ENCODE results near the gene PCCB. TPM values are rescaled to one million over a fixed set of nuclear protein-coding genes. Genes with fewer than 3 reads are reported as not detected.
"Not testable (repeated sequence)": the region's sequence is repeated elsewhere in the genome, so short reads cannot be mapped to it uniquely, and the experiment has no call there.

Gene PCCB
- total RNA-seq, 2 donors from 2014 or later, result 14.5 to 26.4 TPM

GRCh38 chr3:136353461-136353860 is 103.3 kb downstream of the PCCB start:
- TF ChIP-seq POLR2A (IDR thresholded peaks at IDR 0.05) (no peak), CTCF (IDR thresholded peaks at IDR 0.05) (no peak)
- DNase-seq (no peak), ATAC-seq (no peak)
- WGBS, 2 donors, result 20 to 21% methylated on average over 2 of the region's 2 CpGs
- Histone ChIP-seq H3K36me3 (replicated peaks in 1 of 2; ENCODE audit: insufficient read depth in 1 of 2, low read depth in 2 of 2) (peaks cover 0 to 2% of the 10 kb centered on the region in 2 donors), H3K9me3 (no peaks in the 10 kb centered on the region), H3K27ac (peak overlapping the region in 1 of 4 donors; percentile 38), H3K4me1 (peaks cover 19% of the 10 kb centered on the region), H3K27me3 (no peaks in the 10 kb centered on the region), H3K4me3 (no peak overlapping the region)
- intact Hi-C loops (cut with DNase I), result no loop called here

GRCh38 chr3:136366289-136366688 is 116.1 kb downstream of the PCCB start:
- no peak for DNase-seq
- no peak overlapping the region for H3K27ac ChIP-seq
- TF ChIP-seq POLR2A (IDR thresholded peaks at IDR 0.05) (no peak), CTCF (IDR thresholded peaks at IDR 0.05) (no peak)
- no peak overlapping the region for H3K4me3 ChIP-seq
- no peaks in the 10 kb centered on the region for H3K9me3 ChIP-seq
- H3K27me3 ChIP-seq, result no peaks in the 10 kb centered on the region
- H3K36me3 ChIP-seq (replicated peaks in 1 of 2; ENCODE audit: insufficient read depth in 1 of 2, low read depth in 2 of 2), result no peaks in the 10 kb centered on the region
- no peak for ATAC-seq
- intact Hi-C loops (cut with DNase I), result no loop called here
- no peaks in the 10 kb centered on the region for H3K4me1 ChIP-seq

- H3K27ac ChIP-seq; DNase-seq; ATAC-seq; H3K9me3 ChIP-seq; H3K36me3 ChIP-seq (replicated peaks in 1 of 2; ENCODE audit: insufficient read depth in 1 of 2, low read depth in 2 of 2); H3K4me1 ChIP-seq; H3K27me3 ChIP-seq; H3K4me3 ChIP-seq; intact Hi-C loops (cut with DNase I): not testable (repeated sequence)
- WGBS, 2 donors, result 97 to 100% methylated on average over 5 of the region's 5 CpGs
These were observed 125.7 kb downstream of the PCCB start for GRCh38 chr3:136375800-136376199.

DNA sequence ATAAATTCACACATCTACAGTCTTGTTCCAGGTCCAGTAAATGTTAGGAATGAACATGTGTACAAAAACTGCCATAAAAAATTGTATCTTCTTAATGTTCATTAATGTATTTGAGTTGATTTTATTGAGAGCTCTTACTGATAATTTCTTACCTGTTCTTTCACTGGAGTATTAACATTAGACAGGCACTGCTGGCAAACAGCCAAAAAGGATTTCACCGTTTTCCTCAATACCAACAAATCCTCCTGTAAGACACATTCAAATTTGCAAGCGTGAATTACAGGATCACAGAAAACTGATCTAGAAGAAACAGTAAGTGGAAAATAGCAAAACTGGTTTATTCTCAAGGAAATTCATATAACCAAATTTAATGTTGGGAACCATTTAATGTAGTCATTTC is 127.4 kb downstream of the PCCB start:
- Histone ChIP-seq H3K4me3 (no peak overlapping the region), H3K27me3 (no peaks in the 10 kb centered on the region), H3K36me3 (replicated peaks in 1 of 2; ENCODE audit: insufficient read depth in 1 of 2, low read depth in 2 of 2) (peaks cover 0 to 5% of the 10 kb centered on the region in 2 donors), H3K4me1 (no peaks in the 10 kb centered on the region), H3K27ac (no peak overlapping the region), H3K9me3 (no peaks in the 10 kb centered on the region)
- 71 to 74% methylated on average over 2 of the region's 2 CpGs for WGBS, 2 donors
- ATAC-seq (no peak), DNase-seq (no peak)
- no peak for TF ChIP-seq CTCF (IDR thresholded peaks at IDR 0.05)
- no peak for TF ChIP-seq POLR2A (IDR thresholded peaks at IDR 0.05)
- intact Hi-C loops (cut with DNase I), result no loop called here

DNA sequence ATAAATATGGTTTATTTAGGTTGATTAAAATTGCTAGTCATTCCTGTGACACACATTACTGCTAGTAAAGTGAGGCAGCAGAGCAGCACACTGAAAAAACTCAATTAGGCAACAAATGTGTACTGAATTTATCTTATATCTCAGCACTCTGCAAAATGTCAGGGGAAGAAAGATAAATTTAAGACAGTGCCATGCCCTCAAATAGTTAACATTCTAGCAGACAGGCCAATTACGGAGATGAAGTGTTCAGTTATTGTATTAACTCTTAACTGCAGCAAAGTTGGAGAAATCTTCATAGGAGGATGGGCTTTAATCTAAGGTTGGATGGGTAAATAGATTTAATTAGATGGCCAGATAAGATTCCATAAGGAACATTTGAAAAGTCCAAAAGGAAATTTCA is 127.9 kb downstream of the PCCB start:
- intact Hi-C loops (cut with DNase I), result no loop called here

More for the DNA sequence above, 127.9 kb downstream of the PCCB start:
- TF ChIP-seq POLR2A (IDR thresholded peaks at IDR 0.05), result no peak
- TF ChIP-seq CTCF (IDR thresholded peaks at IDR 0.05), result no peak
- Histone ChIP-seq H3K27ac (no peak overlapping the region), H3K4me3 (no peak overlapping the region), H3K36me3 (replicated peaks in 1 of 2; ENCODE audit: insufficient read depth in 1 of 2, low read depth in 2 of 2) (peaks cover 0 to 5% of the 10 kb centered on the region in 2 donors), H3K9me3 (no peaks in the 10 kb centered on the region), H3K4me1 (no peaks in the 10 kb centered on the region), H3K27me3 (no peaks in the 10 kb centered on the region)
- WGBS, 2 donors, result 36 to 55% methylated on average over 1 of the region's 1 CpG
- DNase-seq, result no peak
- ATAC-seq, result no peak

Other genes starting within 250 kb of the PCCB start
- gene MSL2, start 54.0 kb upstream of the PCCB start, total RNA-seq, result 10 to 100 TPM; 17.5 to 19.2 TPM

Measured in body of pancreas (tissue), 4 donors.